OCI-LY7 (cell line): ENCODE data around the gene C16orf86. TPM values are rescaled to one million over a fixed set of nuclear protein-coding genes. Genes with fewer than 3 reads are reported as not detected.

Experiments used
- BruUV-seq: library from RNA; stranded (reverse); fragments of 400-500 nt; replicated peaks from 2 replicates; lab custom pipeline; 2021; lab: Mats Ljungman, UMichigan
- CTCF ChIA-PET: fragments of 300-600 bp; sonication (Branson Sonifier 250); formaldehyde crosslinking; loops from one replicate; lab custom pipeline; 2022; ENCODE audit warnings: antibody characterized with exemption; ENCODE audit not compliant: unreplicated experiment; lab: Charles Lee
- POLR2A ChIA-PET: fragments of 300-600 bp; sonication (Branson Sonifier 250); formaldehyde crosslinking; loops from one replicate; lab custom pipeline; 2022; ENCODE audit warnings: antibody characterized with exemption; lab: Charles Lee
- DNase-seq: peaks from one replicate; pipeline ENCODE4 v3.0.0-alpha.2; 2015; ENCODE audit warnings: low spot score
- H2AFZ ChIP-seq: fragments of 200-600 bp; sonication (generic), shearing (Covaris generic); 2 replicates; pipeline ENCODE4 v1.6.1; 2014; ENCODE audit warnings: mild to moderate bottlenecking, antibody characterized with exemption, low read length, moderate library complexity
- H3K27ac ChIP-seq: fragments of 200-600 bp; sonication (generic); 2 replicates; pipeline ENCODE4 v1.5.1; 2014; ENCODE audit warnings: mixed run types, low read depth, mild to moderate bottlenecking, moderate library complexity, low read length, inconsistent platforms; ENCODE audit not compliant: poor library complexity, severe bottlenecking
- H3K36me3 ChIP-seq: fragments of 200-600 bp; sonication (generic); 2 replicates; pipeline ENCODE4 v1.6.1; 2014; ENCODE audit warnings: mild to moderate bottlenecking, antibody characterized with exemption, low read length, moderate library complexity, mixed read lengths; ENCODE audit not compliant: insufficient read depth
- H3K4me1 ChIP-seq: fragments of 200-600 bp; sonication (generic); 2 replicates; pipeline ENCODE4 v1.5.1; 2014; ENCODE audit warnings: mild to moderate bottlenecking, low read length; ENCODE audit not compliant: insufficient read depth, poor library complexity, severe bottlenecking
- H3K4me2 ChIP-seq: fragments of 200-600 bp; sonication (generic); 2 replicates; pipeline ENCODE4 v1.6.1; 2014; ENCODE audit warnings: mild to moderate bottlenecking, low read length
- H3K4me3 ChIP-seq: fragments of 200-600 bp; sonication (generic); 2 replicates; pipeline ENCODE4 v1.5.1; 2014; ENCODE audit warnings: mild to moderate bottlenecking, low read depth, low read length; ENCODE audit not compliant: poor library complexity, severe bottlenecking
- H3K79me2 ChIP-seq: fragments of 200-600 bp; sonication (generic); 2 replicates; pipeline ENCODE4 v1.6.1; 2016; ENCODE audit warnings: low read depth, mild to moderate bottlenecking, low read length, moderate library complexity, mixed read lengths; ENCODE audit not compliant: insufficient read depth
- H3K9me2 ChIP-seq: fragments of 200-600 bp; sonication (generic); 2 replicates; pipeline ENCODE4 v1.6.1; 2016; ENCODE audit warnings: mild to moderate bottlenecking, low read length, mixed read lengths; ENCODE audit not compliant: insufficient read depth
- H3K9me3 ChIP-seq: fragments of 200-600 bp; sonication (generic); 2 replicates; pipeline ENCODE4 v1.6.1; 2014; ENCODE audit warnings: mild to moderate bottlenecking, mixed run types, low read length, mixed read lengths
- H4K20me1 ChIP-seq: fragments of 200-600 bp; sonication (generic); 2 replicates; pipeline ENCODE4 v1.6.1; 2014; ENCODE audit warnings: mild to moderate bottlenecking, antibody characterized with exemption, low read length, moderate library complexity, mixed read lengths; ENCODE audit not compliant: insufficient read depth
- CTCF ChIP-seq: fragments of 200-600 bp; sonication (generic); conservative IDR thresholded peaks from 2 replicates; pipeline ENCODE4 v1.5.1; 2014; ENCODE audit warnings: mild to moderate bottlenecking, antibody characterized with exemption, low read length, moderate library complexity, mixed read lengths
- EZH2phosphoT487 ChIP-seq: fragments of 200-600 bp; sonication (generic); IDR thresholded peaks from 2 replicates; pipeline ENCODE4 v1.6.1; 2018; ENCODE audit warnings: low read depth, borderline replicate concordance, mild to moderate bottlenecking, mixed run types, antibody characterized with exemption, low read length, moderate library complexity, mixed read lengths
- intact Hi-C: fragments of 100-400 bp; cut with micrococcal nuclease; formaldehyde crosslinking; loops from one replicate; pipeline ENCODE4 v1.10.0; 2022; ENCODE audit not compliant: unreplicated experiment
- total RNA-seq, 2 experiments: library from RNA; depleted of rRNA in 1 of 2; stranded (reverse); fragments of >200 nt in 1 of 2; shearing (Covaris generic) in 1 of 2; gene quantifications; 2 replicates each; pipeline ENCODE4 v1.2.3, GENCODE V29; 2014 to 2022

C16orf86 gene
- total RNA-seq, 2 experiments from 2014 or later: 4.7 to 7.8 TPM

DNA sequence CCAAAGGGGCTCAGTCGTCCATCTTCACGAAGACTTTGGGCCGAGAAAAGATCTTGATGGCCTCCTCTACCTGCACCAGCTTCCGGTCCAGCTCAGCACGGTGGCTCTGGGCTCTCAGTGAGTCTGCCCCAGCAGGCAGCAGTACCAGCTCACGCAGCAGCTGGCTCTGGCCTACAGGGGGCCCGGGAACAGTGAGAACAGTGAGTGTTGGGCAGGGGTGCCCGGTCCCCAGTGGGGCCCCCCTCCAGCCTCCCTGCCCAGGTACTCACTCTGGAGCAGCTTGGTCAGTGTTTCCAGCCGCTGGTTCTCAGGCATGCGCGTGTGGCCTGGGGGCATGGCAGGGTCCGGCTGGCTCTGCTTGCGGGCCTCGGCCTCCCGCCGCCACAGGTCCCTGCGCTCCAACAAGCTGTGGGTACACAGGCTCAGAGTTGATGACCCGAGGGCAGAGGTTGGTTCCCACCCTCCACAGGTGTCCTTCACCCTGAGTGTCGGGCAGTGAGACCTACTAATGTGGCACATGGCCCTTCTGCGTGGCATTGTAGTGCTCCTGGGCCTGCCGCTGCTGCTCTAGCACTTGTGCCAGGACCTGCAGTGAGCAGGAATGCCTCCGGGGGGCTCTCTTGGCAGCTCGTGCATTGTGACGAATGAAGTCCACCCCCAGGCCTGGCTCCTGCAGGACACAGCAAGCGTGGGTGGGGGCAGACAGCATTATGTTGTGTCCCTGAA is 3.3 kb upstream of the C16orf86 start:
- H3K4me2 ChIP-seq: no peak overlapping the region
- no peak overlapping the region for H3K27ac ChIP-seq
- H3K9me3 ChIP-seq: no peaks in the 10 kb centered on the region
- peak; percentile 64 for TF ChIP-seq CTCF
- TF ChIP-seq EZH2phosphoT487: no peak
- peak; percentile 35 for DNase-seq
- ChIA-PET POLR2A (interaction anchor here (0.6 to 1.2 kb wide), 2 partner anchors 19 to 148 kb away, joined by 3 to 5 read pairs; partner anchors contain the start of gene CARMIL2), CTCF (interaction anchor here (0.6 kb wide), 1 partner anchor 715 kb away, joined by 3 read pairs; no protein-coding TSS in a partner anchor)
- H3K79me2 ChIP-seq: peaks cover 13% of the 10 kb centered on the region; the same call in 1 of the 2 replicates
- intact Hi-C loops: no loop called here
- H3K9me2 ChIP-seq: no peaks in the 10 kb centered on the region
- no peak overlapping the region for H2AFZ ChIP-seq
- BruUV-seq: no TSS peak
- H3K4me3 ChIP-seq: no peak overlapping the region
- H3K4me1 ChIP-seq: peaks cover 40% of the 10 kb centered on the region
- H3K36me3 ChIP-seq: peaks cover 15% of the 10 kb centered on the region
- H4K20me1 ChIP-seq: 0 out of 2 replicates have a peak, but pooled peaks cover 7% of the 10 kb centered on the region

GRCh38 chr16:67663877-67664222 is 2.8 kb upstream of the C16orf86 start:
- H3K27ac ChIP-seq: no peak overlapping the region
- H3K4me2 ChIP-seq: no peak overlapping the region
- intact Hi-C loops: no loop called here
- BruUV-seq: no TSS peak
- ChIA-PET POLR2A (interaction anchor here (0.6 to 1.2 kb wide), 2 partner anchors 19 to 147 kb away, joined by 3 to 5 read pairs; partner anchors contain the start of gene CARMIL2), CTCF (no interaction called here)
- peaks cover 9% of the 10 kb centered on the region; the same call in 1 of the 2 replicates for H3K79me2 ChIP-seq
- no peak for DNase-seq
- H3K36me3 ChIP-seq: peaks cover 10% of the 10 kb centered on the region; the same call in 1 of the 2 replicates
- H2AFZ ChIP-seq: no peak overlapping the region
- H3K9me3 ChIP-seq: no peaks in the 10 kb centered on the region
- H3K4me3 ChIP-seq: no peak overlapping the region
- TF ChIP-seq CTCF: no peak
- no peak for TF ChIP-seq EZH2phosphoT487
- H3K9me2 ChIP-seq: no peaks in the 10 kb centered on the region
- peaks cover 41% of the 10 kb centered on the region for H3K4me1 ChIP-seq
- H4K20me1 ChIP-seq: 0 out of 2 replicates have a peak, but pooled peaks cover 6% of the 10 kb centered on the region

- TF ChIP-seq EZH2phosphoT487 (no peak), CTCF (no peak)
- H4K20me1 ChIP-seq: 0 out of 2 replicates have a peak, but pooled peaks cover 2% of the 10 kb centered on the region
- no peak overlapping the region for H3K4me3 ChIP-seq
- H3K9me3 ChIP-seq: no peaks in the 10 kb centered on the region
- H3K4me1 ChIP-seq: peaks cover 42% of the 10 kb centered on the region
- H3K79me2 ChIP-seq: peaks cover 5% of the 10 kb centered on the region; the same call in 1 of the 2 replicates
- H2AFZ ChIP-seq: no peak overlapping the region
- POLR2A ChIA-PET: no interaction called here
- H3K4me2 ChIP-seq: no peak overlapping the region
- H3K36me3 ChIP-seq: peaks cover 6% of the 10 kb centered on the region; the same call in 1 of the 2 replicates
- no peak for DNase-seq
- intact Hi-C loops: no loop called here
- H3K9me2 ChIP-seq: no peaks in the 10 kb centered on the region
- CTCF ChIA-PET: no interaction called here
- no peak overlapping the region for H3K27ac ChIP-seq
- BruUV-seq: no TSS peak
These were observed 2.4 kb upstream of the C16orf86 start for GRCh38 chr16:67664258-67664657.
